HCT116 (cell line): ENCODE results near the gene ALAS1.

Experiments used
- EZH2phosphoT487 ChIP-seq: fragments of 200-600 bp; IDR thresholded peaks from 2 replicates; pipeline ENCODE4 v1.6.1; 2018; ENCODE audit warnings: antibody characterized with exemption, borderline replicate concordance
- POLR2A ChIP-seq: IDR thresholded peaks from 2 replicates; pipeline ENCODE4 v1.7.0; 2011; ENCODE audit warnings: borderline replicate concordance; ENCODE audit not compliant: insufficient read depth, insufficient read length; ENCODE audit errors: extremely low read depth
- POLR2AphosphoS5 ChIP-seq: IDR thresholded peaks from 2 replicates; pipeline ENCODE4 v1.6.1; 2011; ENCODE audit warnings: mild to moderate bottlenecking, low read depth, low read length, moderate library complexity
- TCF7L2 ChIP-seq: IDR thresholded peaks from 2 replicates; pipeline ENCODE4 v1.7.0; 2011; ENCODE audit warnings: borderline replicate concordance, inconsistent platforms; ENCODE audit not compliant: insufficient read depth, insufficient read length; ENCODE audit errors: extremely low read depth
- TF ChIP-seq, protein P1 (sequence below), 3 experiments: fragments of 200-600 bp in 1 of 3; sonication (generic) in 1 of 3; IDR thresholded peaks in 2 of 3; conservative IDR thresholded peaks in 1 of 3; 2 replicates each; pipeline ENCODE4 v1.5.1; 2012 to 2017; ENCODE audit warnings: low read depth in 2 of 3, low read length in 2 of 3, antibody characterized with exemption in 1 of 3, borderline replicate concordance in 1 of 3, control low read depth in 1 of 3, mild to moderate bottlenecking in 1 of 3, mixed read lengths in 1 of 3, mixed run types in 1 of 3, moderate library complexity in 1 of 3; ENCODE audit not compliant: insufficient read depth in 1 of 3

DNA sequence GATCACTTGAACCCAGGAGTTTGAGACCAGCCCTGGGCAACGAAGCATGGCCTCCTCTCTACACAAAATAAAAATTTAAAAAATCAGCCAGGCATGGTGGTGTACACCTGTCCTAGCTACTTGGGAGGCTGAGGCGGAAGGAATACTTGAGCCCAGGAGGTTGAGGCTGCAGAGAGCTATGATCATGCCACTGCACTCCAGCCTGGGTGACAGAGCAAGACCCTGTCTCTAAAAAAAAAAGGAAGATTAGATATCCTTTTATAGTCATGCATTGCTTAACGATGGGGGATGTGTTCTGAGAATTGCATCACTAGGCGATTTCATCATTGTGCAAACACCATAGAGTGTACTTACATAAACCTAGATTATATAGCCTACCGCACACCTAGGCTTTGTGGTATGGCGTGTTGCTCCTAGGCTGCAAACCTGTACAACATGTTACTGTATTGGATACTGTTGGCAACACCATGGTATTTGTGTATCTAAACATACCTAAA lies 12.6 kb downstream of the ALAS1 start:
- TF ChIP-seq EZH2phosphoT487 (no peak), POLR2AphosphoS5 (no peak), TCF7L2 (no peak), POLR2A (no peak)
- TF ChIP-seq, protein P1, sequence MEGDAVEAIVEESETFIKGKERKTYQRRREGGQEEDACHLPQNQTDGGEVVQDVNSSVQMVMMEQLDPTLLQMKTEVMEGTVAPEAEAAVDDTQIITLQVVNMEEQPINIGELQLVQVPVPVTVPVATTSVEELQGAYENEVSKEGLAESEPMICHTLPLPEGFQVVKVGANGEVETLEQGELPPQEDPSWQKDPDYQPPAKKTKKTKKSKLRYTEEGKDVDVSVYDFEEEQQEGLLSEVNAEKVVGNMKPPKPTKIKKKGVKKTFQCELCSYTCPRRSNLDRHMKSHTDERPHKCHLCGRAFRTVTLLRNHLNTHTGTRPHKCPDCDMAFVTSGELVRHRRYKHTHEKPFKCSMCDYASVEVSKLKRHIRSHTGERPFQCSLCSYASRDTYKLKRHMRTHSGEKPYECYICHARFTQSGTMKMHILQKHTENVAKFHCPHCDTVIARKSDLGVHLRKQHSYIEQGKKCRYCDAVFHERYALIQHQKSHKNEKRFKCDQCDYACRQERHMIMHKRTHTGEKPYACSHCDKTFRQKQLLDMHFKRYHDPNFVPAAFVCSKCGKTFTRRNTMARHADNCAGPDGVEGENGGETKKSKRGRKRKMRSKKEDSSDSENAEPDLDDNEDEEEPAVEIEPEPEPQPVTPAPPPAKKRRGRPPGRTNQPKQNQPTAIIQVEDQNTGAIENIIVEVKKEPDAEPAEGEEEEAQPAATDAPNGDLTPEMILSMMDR (IDR thresholded peaks at IDR 0.05 in 2 of 3, conservative IDR thresholded peaks at IDR 0.05 in 1 of 3; ENCODE audit: borderline replicate concordance in 1 of 3, insufficient read depth in 1 of 3, low read depth in 2 of 3, low read length in 2 of 3): no peak
